ENCODE data around the gene KIAA1755. TPM values are rescaled to one million over a fixed set of nuclear protein-coding genes. Genes with fewer than 3 reads are reported as not detected.
"Not testable (repeated sequence)": the region's sequence is repeated elsewhere in the genome, so short reads cannot be mapped to it uniquely, and the experiment has no call there.

The KIAA1755 gene
- total RNA-seq, 1 donor from 2014 or later = 5.3 TPM

DNA sequence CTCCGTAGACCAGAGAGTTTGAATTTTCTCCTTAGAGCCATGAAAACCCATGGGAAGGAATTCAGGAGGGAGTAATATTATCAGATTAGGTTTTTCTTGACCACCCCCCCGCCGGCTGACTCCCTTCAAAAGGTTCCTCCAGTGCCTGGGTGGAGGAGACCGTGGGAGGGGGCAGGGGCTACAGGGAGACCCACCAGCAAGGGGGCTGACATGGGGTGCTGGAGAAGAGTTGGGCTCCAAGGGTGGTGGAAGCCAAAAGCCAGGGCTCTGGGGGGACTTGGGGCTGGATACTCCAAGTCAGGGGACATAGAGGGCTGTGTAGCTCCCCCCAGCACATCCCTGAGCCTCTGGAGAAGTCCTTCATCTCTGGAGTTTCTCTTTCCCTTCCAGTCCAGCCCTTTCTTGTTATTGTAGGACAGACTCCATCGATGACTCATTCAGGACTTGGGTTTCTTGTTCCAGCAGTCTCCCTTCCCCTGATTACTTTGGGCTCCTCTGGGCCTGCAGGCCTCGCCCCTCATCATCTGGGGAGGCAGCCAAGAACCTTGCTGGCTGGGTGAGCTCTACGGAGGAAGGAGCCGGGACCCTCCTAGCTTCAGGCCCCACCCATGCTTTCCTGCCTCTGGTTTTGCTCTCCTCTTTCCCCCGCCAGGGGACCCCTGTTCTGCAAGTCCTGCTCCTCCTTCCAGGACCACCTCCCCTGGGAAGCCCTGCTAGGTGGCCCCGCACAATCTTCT, 10.5 kb upstream of the KIAA1755 start:
- DNase-seq (peak; percentile 80), ATAC-seq (peak; percentile 93)
- intact Hi-C loops (cut with micrococcal nuclease) = no loop called here

DNA sequence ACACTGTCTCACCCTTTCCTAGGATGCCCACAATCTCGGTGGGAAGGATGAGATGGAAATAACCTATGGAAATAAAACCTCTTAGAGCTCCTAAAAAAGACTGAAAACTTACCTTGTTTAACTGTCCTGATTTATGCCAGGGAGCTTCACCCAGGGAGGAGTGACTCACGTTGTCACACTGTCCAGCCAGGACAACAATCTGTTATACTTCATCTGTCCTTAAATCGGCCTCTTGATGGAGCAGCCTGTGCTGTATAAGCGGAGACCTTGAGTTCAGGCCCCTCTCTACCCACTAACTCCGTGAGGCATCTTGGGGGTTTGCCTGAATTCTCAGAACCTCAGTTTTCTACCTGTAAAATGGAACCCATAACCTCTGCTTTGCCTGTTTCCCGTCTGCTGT, 9.2 kb upstream of the KIAA1755 start:
- DNase-seq (no peak), ATAC-seq (no peak)
- intact Hi-C loops (cut with micrococcal nuclease) = no loop called here

DNA sequence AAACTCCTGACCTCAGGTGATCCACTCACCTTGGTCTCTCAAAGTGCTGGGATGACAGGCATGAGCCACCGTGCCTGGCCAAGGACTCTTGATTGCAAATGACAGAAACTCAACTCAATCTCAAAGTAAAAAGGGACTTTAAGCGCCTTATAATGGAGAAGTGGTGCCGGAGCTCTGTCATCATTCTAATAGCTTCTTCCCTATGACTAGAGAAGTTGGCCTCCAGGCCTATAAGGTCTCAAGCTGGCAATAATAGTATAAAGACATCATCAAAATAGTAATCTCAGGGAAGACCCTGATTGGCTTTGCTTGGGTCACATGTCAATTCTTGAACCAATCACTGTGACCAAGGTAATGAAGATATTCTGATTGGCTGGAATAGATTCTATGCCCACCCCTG, 8.5 kb upstream of the KIAA1755 start:
- DNase-seq (no peak), ATAC-seq (no peak)
- intact Hi-C loops (cut with micrococcal nuclease) = no loop called here

- ATAC-seq (no peak), DNase-seq (no peak)
- intact Hi-C loops (cut with micrococcal nuclease) = no loop called here
These were observed 7.5 kb upstream of the KIAA1755 start for GRCh38 chr20:38267901-38268514.

- no peak for DNase-seq
- intact Hi-C loops (cut with micrococcal nuclease) = no loop called here
- no peak for ATAC-seq
These were observed 6.8 kb upstream of the KIAA1755 start for GRCh38 chr20:38267296-38267695.

DNA sequence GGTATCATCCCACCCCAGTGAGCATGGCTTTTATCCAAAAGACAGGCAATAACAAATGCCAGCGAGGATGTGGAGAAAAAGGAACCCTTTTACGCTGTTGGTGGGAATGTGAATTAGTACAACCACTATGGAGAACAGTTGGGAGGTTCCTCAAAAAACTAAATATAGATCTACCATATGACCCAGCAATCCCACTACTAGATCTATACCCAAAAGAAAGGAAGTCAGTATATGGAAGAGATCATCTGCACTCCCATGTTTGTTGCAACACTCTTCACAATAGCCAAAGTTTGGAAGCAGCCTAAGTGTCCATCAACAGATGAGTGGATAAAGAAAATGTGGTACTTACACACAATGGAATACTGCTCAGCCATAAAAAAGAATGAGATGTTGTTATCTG, 5.9 kb upstream of the KIAA1755 start:
- intact Hi-C loops (cut with micrococcal nuclease) = no loop called here
- ATAC-seq = no peak
- DNase-seq = no peak

GRCh38 chr20:38262931-38263330, 2.4 kb upstream of the KIAA1755 start:
- intact Hi-C loops (cut with micrococcal nuclease) = no loop called here
- DNase-seq (no peak), ATAC-seq (no peak)

GRCh38 chr20:38261054-38261390, 487 bp upstream of the KIAA1755 start:
- intact Hi-C loops (cut with micrococcal nuclease) = no loop called here

DNA sequence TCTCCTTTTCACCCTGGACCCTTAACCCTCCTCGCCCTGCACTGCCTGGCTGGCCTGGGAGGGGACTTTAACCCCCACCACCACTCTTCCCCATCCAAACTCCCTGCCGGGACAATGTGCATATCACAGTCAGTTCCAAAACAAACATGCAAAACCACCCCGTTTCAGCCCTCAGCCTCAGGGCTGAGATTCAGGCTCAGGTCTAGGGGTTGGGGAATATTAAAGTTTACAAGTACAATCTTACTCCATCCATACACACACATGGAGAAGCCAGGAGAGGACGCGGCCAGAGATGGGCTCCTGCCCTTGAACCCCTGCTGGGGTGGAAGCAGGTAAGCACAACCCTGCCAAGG, 534 bp downstream of the KIAA1755 start:
- intact Hi-C loops (cut with micrococcal nuclease) = no loop called here
- ATAC-seq = peak; percentile 41
- DNase-seq = no peak

More at GRCh38 chr20:38261054-38261390, 487 bp upstream of the KIAA1755 start:
- ATAC-seq = no peak
- no peak for DNase-seq

- no peak for ATAC-seq
- no peak for DNase-seq
- intact Hi-C loops (cut with micrococcal nuclease) = no loop called here
These were observed 1.9 kb downstream of the KIAA1755 start for GRCh38 chr20:38258545-38259215.

GRCh38 chr20:38256966-38257365, 3.6 kb downstream of the KIAA1755 start:
- ATAC-seq (no peak), DNase-seq (no peak)
- intact Hi-C loops (cut with micrococcal nuclease) = no loop called here

- no peak for DNase-seq
- no peak for ATAC-seq
- intact Hi-C loops (cut with micrococcal nuclease) = no loop called here
These were observed 4.5 kb downstream of the KIAA1755 start for GRCh38 chr20:38256021-38256420.

DNA sequence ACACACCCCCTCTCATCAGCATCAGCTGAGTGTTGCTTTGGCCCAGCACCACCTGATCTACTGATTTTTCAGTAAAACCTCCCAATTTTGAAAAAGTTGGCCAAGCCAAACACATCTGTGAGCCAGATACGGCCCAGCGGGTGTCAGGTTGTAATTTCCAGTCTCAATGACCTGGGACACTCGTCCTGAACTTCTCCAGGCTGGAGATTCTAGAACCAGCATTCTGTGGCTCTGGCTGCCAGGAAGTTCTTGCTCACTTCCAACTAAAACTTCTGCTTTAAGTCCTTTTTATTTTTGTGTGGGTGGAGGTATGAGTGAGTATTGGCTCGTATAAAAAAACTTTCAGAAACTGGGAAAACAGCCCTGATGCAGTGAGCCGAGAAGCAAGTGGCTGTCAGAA, 5.1 kb downstream of the KIAA1755 start:
- intact Hi-C loops (cut with micrococcal nuclease) = no loop called here
- peak; percentile 34 for ATAC-seq
- DNase-seq = no peak

DNA sequence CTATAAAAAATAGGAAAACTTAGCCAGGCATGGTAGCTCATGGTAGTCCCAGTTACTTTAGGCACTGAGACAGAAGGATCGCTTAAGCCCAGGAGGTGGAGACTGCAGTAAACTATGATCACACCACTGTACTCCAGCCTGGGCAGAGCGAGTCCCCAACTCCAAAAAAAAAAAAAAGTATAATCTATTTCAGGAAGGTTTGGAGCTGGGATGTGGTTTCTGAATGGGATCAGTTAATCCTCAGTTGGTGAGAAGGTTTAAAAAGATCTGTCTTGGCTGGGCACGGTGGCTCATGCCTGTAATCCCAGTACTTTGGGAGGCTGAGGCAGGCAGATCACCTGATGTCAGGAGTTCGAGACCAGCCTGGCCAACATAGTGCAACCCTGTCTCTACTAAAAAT, 5.9 kb downstream of the KIAA1755 start:
- ATAC-seq; DNase-seq; intact Hi-C loops (cut with micrococcal nuclease): not testable (repeated sequence)

GRCh38 chr20:38253571-38253970, 7.0 kb downstream of the KIAA1755 start:
- no peak for DNase-seq
- no peak for ATAC-seq
- intact Hi-C loops (cut with micrococcal nuclease) = no loop called here

DNA sequence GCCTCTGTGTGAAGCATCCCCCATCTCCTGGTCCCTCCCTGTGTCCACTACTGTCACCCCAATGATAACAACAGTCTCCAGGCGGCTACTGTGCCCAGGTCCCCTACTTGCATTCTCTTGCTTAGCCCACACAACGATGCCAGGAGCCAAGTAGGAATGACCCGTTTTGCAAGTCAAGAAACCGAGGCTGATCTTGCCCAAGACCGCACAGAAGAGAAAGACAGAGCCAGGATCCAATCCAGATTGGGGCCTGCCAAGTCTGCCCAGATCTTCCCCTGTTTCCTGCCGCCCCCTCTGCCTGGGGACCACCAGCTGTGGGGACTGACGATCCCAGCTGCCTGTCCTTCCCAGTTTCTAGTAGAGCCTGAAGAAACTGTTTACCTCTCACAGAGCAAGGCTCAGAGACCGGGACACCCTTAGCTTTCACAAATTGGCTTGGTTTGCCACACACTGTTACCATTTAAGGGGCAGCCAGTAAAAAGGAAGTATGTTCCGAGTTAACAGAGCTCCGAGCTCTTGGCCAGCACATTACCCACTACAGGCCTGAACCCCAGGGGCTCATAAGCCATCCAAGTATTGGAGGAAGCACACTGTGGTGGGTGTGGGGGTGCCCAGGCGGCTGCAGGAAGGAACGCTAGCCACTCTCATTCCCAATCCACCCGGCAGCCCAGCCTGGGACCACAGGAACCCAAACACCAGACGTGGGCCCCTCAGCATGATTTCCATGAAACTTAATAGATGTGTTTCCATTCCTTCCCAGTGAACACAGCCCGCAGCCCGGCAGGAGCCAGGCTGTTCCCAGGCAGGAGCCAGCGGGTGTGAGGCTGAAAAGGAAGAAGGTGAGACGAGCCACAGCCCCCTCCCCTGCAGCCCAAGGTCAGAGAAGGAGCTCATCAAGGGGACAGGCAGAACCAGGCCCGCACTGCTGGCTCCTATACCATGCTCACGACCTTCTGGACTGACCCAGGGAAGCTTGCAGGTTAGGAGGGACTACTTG, 7.9 kb downstream of the KIAA1755 start:
- DNase-seq (no peak), ATAC-seq (peak; percentile 51)
- intact Hi-C loops (cut with micrococcal nuclease) = no loop called here

GRCh38 chr20:38251441-38251840, 9.1 kb downstream of the KIAA1755 start:
- ATAC-seq = peak; percentile 36
- intact Hi-C loops (cut with micrococcal nuclease) = not testable (repeated sequence)

GRCh38 chr20:38250609-38251008, 9.9 kb downstream of the KIAA1755 start:
- no peak for DNase-seq
- ATAC-seq = no peak
- intact Hi-C loops (cut with micrococcal nuclease) = no loop called here

More at GRCh38 chr20:38251441-38251840, 9.1 kb downstream of the KIAA1755 start:
- peak; percentile 58 for DNase-seq

- no peak for ATAC-seq
- no peak for DNase-seq
- intact Hi-C loops (cut with micrococcal nuclease) = no loop called here
These were observed 10.8 kb downstream of the KIAA1755 start for GRCh38 chr20:38249536-38250310.

Measured in left ventricle myocardium superior (tissue), 1 donor.